OCI-LY7 (cell line): ENCODE measurements around the gene COPS4.

ENCODE experiments used
- CTCF ChIP-seq: fragments of 200-600 bp; sonication (generic); conservative IDR thresholded peaks from 2 replicates; pipeline ENCODE4 v1.5.1; 2014; ENCODE audit warnings: mild to moderate bottlenecking, antibody characterized with exemption, low read length, moderate library complexity, mixed read lengths
- EZH2phosphoT487 ChIP-seq: fragments of 200-600 bp; sonication (generic); IDR thresholded peaks from 2 replicates; pipeline ENCODE4 v1.6.1; 2018; ENCODE audit warnings: low read depth, borderline replicate concordance, mild to moderate bottlenecking, mixed run types, antibody characterized with exemption, low read length, moderate library complexity, mixed read lengths

GRCh38 chr4:83024233-83024632 is 10.8 kb upstream of the COPS4 start:
- TF ChIP-seq CTCF = no peak
- no peak for TF ChIP-seq EZH2phosphoT487
